H9 (cell line): ENCODE data around the gene SERBP1. TPM values are rescaled to one million over a fixed set of nuclear protein-coding genes. Genes with fewer than 3 reads are reported as not detected.

Experiments used
- DNase-seq: peaks from one replicate; pipeline ENCODE4 v3.0.0-alpha.2; 2017
- H2AFZ ChIP-seq: one replicate; pipeline ENCODE4 v1.6.1; 2013; ENCODE audit warnings: mild to moderate bottlenecking, low read length, control low read depth, moderate library complexity
- H2AK5ac ChIP-seq: 2 replicates; pipeline ENCODE4 v1.6.1; 2013; ENCODE audit warnings: low read length, control low read depth, mixed read lengths; ENCODE audit not compliant: insufficient read length
- H2BK120ac ChIP-seq: one replicate; pipeline ENCODE4 v1.6.1; 2013; ENCODE audit warnings: low read depth, mild to moderate bottlenecking, low read length, control low read depth, inconsistent platforms; ENCODE audit not compliant: poor library complexity, severe bottlenecking
- H2BK12ac ChIP-seq: 2 replicates; pipeline ENCODE4 v1.6.1; 2013; ENCODE audit warnings: low read length, control low read depth, mixed read lengths, low read depth; ENCODE audit not compliant: insufficient read length
- H2BK15ac ChIP-seq: 2 replicates; pipeline ENCODE4 v1.6.1; 2013; ENCODE audit warnings: low read depth, low read length, control low read depth
- H2BK20ac ChIP-seq: one replicate; pipeline ENCODE4 v1.6.1; 2013; ENCODE audit warnings: low read depth, mild to moderate bottlenecking, low read length, control low read depth, inconsistent platforms; ENCODE audit not compliant: poor library complexity, severe bottlenecking
- H2BK5ac ChIP-seq: 2 replicates; pipeline ENCODE4 v1.6.1; 2013; ENCODE audit warnings: low read length, control low read depth, mixed read lengths; ENCODE audit not compliant: insufficient read length
- H3K14ac ChIP-seq: 2 replicates; pipeline ENCODE4 v1.6.1; 2013; ENCODE audit warnings: low read length, control low read depth; ENCODE audit not compliant: insufficient read depth
- H3K18ac ChIP-seq: 2 replicates; pipeline ENCODE4 v1.6.1; 2013; ENCODE audit warnings: low read depth, mild to moderate bottlenecking, mixed read lengths, low read length, control low read depth; ENCODE audit not compliant: insufficient read length
- H3K23ac ChIP-seq: 2 replicates; pipeline ENCODE4 v1.6.1; 2013; ENCODE audit warnings: low read length, control low read depth, mixed read lengths, low read depth; ENCODE audit not compliant: insufficient read length
- H3K23me2 ChIP-seq: 2 replicates; pipeline ENCODE4 v1.6.1; 2013; ENCODE audit warnings: low read depth, mild to moderate bottlenecking, mixed read lengths, low read length, control low read depth; ENCODE audit not compliant: insufficient read length, poor library complexity, severe bottlenecking
- H3K27ac ChIP-seq: 2 replicates; pipeline ENCODE4 v1.5.1; 2013; ENCODE audit warnings: low read length, control low read depth, mixed read lengths, low read depth; ENCODE audit not compliant: insufficient read length
- H3K27me3 ChIP-seq: 2 replicates; pipeline ENCODE4 v1.6.1; 2013; ENCODE audit warnings: low read length, control low read depth, inconsistent platforms; ENCODE audit not compliant: insufficient read depth
- H3K4ac ChIP-seq: 2 replicates; pipeline ENCODE4 v1.6.1; 2013; ENCODE audit warnings: low read depth, mild to moderate bottlenecking, control low read depth, inconsistent platforms, low read length, moderate library complexity
- H3K4me1 ChIP-seq: 2 replicates; pipeline ENCODE4 v1.6.1; 2013; ENCODE audit warnings: low read length, control low read depth, inconsistent platforms; ENCODE audit not compliant: insufficient read depth
- H3K4me2 ChIP-seq: 2 replicates; pipeline ENCODE4 v1.6.1; 2013; ENCODE audit warnings: low read length, control low read depth, mixed read lengths; ENCODE audit not compliant: insufficient read length, insufficient read depth
- H3K56ac ChIP-seq: 2 replicates; pipeline ENCODE4 v1.6.1; 2013; ENCODE audit warnings: low read depth, mild to moderate bottlenecking, mixed read lengths, low read length, control low read depth; ENCODE audit not compliant: insufficient read length
- H3K79me1 ChIP-seq: 2 replicates; pipeline ENCODE4 v1.6.1; 2013; ENCODE audit warnings: low read depth, mild to moderate bottlenecking, moderate library complexity, low read length, control low read depth, inconsistent platforms; ENCODE audit not compliant: insufficient read depth, poor library complexity, severe bottlenecking
- H3K79me2 ChIP-seq: 2 replicates; pipeline ENCODE4 v1.6.1; 2013; ENCODE audit warnings: low read length, control low read depth, inconsistent platforms; ENCODE audit not compliant: insufficient read depth
- H3K9ac ChIP-seq: 2 replicates; pipeline ENCODE4 v1.6.1; 2013; ENCODE audit warnings: low read length, control low read depth, mixed read lengths; ENCODE audit not compliant: insufficient read length; ENCODE audit errors: extremely low read depth
- H3K9me3 ChIP-seq: one replicate; pipeline ENCODE4 v1.6.1; 2013; ENCODE audit warnings: low read depth, low read length, inconsistent platforms; ENCODE audit not compliant: control insufficient read depth
- H3T11ph ChIP-seq: one replicate; pipeline ENCODE4 v1.6.1; 2013; ENCODE audit warnings: mild to moderate bottlenecking, low read length, control low read depth, inconsistent platforms
- H4K20me1 ChIP-seq: one replicate; pipeline ENCODE4 v1.6.1; 2013; ENCODE audit not compliant: control insufficient read depth, insufficient read length, insufficient read depth
- H4K5ac ChIP-seq: 2 replicates; pipeline ENCODE4 v1.6.1; 2013; ENCODE audit warnings: low read depth, mild to moderate bottlenecking, mixed read lengths, low read length, control low read depth; ENCODE audit not compliant: insufficient read length
- H4K8ac ChIP-seq: replicated peaks from 2 replicates; pipeline ENCODE4 v1.6.1; 2013; ENCODE audit warnings: low read length, control low read depth, mixed read lengths, low read depth; ENCODE audit not compliant: insufficient read length
- H4K91ac ChIP-seq: 2 replicates; pipeline ENCODE4 v1.6.1; 2013; ENCODE audit warnings: low read depth, mild to moderate bottlenecking, moderate library complexity, mixed read lengths, low read length, control low read depth; ENCODE audit not compliant: insufficient read length
- H3K27ac Mint-ChIP-seq, 3 experiments: 2 replicates in 2 of 3; 3 replicates in 1 of 3; pipeline ENCODE4 v1.8.0; 2020 to 2021; ENCODE audit warnings: mixed read lengths in 3 of 3, mild to moderate bottlenecking in 1 of 3, moderate library complexity in 1 of 3
- H3K27me3 Mint-ChIP-seq: 2 replicates; pipeline ENCODE4 v1.8.0; 2021; ENCODE audit warnings: low read depth, mild to moderate bottlenecking, moderate library complexity, mixed read lengths
- H3K36me3 Mint-ChIP-seq, 3 experiments: 2 replicates in 2 of 3; 3 replicates in 1 of 3; pipeline ENCODE4 v1.8.0; 2020 to 2021; ENCODE audit warnings: low read depth in 3 of 3, mixed read lengths in 3 of 3; ENCODE audit not compliant: insufficient read depth in 1 of 3
- H3K4me1 Mint-ChIP-seq, 2 experiments: 2 replicates each; pipeline ENCODE4 v1.8.0; 2020; ENCODE audit warnings: mixed read lengths in 2 of 2
- H3K4me3 Mint-ChIP-seq, 2 experiments: 2 replicates in 1 of 2; 3 replicates in 1 of 2; pipeline ENCODE4 v1.8.0; 2020 to 2021; ENCODE audit warnings: mild to moderate bottlenecking in 2 of 2, mixed read lengths in 2 of 2, moderate library complexity in 1 of 2
- H3K9me3 Mint-ChIP-seq, 2 experiments: 2 replicates in 1 of 2; 3 replicates in 1 of 2; pipeline ENCODE4 v1.8.0; 2020; ENCODE audit warnings: mild to moderate bottlenecking in 2 of 2, mixed read lengths in 2 of 2, moderate library complexity in 1 of 2
- WGBS: extraction: QIAGEN DNeasy Blood & Tissue Kit; methylation state at CpG from one replicate; pipeline ENCODE4 v1.1.7; 2013; ENCODE audit warnings: missing lambda C conversion rate, low lambda C conversion rate, mixed read lengths; ENCODE audit not compliant: insufficient read length; ENCODE audit errors: extremely low coverage; 5-methylcytosine and 5-hydroxymethylcytosine counted together
- total RNA-seq: library from RNA; stranded (reverse); gene quantifications from 2 replicates; pipeline ENCODE4 v1.2.1, GENCODE V29; 2021
- TF ChIP-seq, protein P1 (sequence below): fragments of 200-600 bp; sonication (generic); conservative IDR thresholded peaks from 3 replicates; pipeline ENCODE4 v1.8.0; 2021; ENCODE audit warnings: antibody characterized with exemption, mild to moderate bottlenecking

Gene SERBP1
- total RNA-seq, 1 experiment from 2014 or later = 495 TPM

DNA sequence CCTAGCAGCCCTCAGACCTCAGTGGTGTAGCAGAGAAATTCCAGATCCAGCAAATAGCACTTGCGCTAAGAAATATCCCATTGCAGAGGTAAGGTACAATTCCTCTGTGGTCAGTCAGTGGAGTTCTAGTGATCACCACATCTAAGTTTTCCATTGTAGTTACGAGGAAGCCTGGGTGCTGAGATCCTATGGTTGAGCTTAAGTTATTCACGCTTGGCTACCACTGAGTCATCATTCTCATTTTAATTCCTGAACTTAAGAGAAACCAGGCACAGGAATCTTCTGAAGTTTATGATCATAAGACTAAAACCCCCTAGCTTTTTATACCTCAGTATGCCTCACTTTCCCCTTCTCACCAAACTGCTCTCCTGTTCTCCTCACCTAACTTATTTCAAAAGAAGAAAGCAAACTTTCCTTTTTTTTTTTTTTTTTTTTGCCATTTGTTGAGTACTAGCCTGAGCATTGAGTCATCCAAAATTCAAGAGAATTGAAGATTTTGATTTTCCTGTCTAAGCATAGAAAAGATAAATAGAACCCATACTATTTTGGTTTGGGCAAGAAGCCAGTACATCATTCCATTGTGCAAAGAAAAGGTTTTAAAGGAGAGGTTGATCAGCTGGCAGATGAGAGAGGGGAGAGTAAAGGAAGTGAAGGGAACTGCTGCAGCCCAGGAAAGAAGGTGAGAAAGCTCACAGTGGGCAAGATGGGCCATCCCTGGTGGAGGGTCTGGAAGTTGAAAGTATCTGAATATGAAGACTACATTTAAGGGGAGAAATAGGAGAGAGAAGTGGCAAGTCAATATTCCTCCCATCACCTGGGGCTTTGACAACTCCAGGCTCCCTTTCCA lies 39.9 kb downstream of the SERBP1 start:
- peaks cover 10 to 13% (median 12%) of the 10 kb centered on the region in 3 experiments for H3K36me3 Mint-ChIP-seq
- Histone ChIP-seq H3K23ac (no peak overlapping the region), H4K20me1 (no peaks in the 10 kb centered on the region), H3K9me3 (peaks cover 2% of the 10 kb centered on the region), H3K4ac (no peak overlapping the region), H2BK12ac (no peak overlapping the region), H3T11ph (no peak overlapping the region), H4K5ac (no peak overlapping the region), H3K4me2 (peak overlapping the region; percentile 34), H3K9ac (no peak overlapping the region), H2BK120ac (no peak overlapping the region), H2AK5ac (no peak overlapping the region), H3K27me3 (no peaks in the 10 kb centered on the region), H3K27ac (no peak overlapping the region), H3K79me2 (no peaks in the 10 kb centered on the region), H4K8ac (no peak overlapping the region), H3K56ac (no peak overlapping the region), H2AFZ (no peak overlapping the region), H3K18ac (no peak overlapping the region), H3K14ac (no peak overlapping the region), H4K91ac (no peak overlapping the region), H3K4me1 (peaks cover 6% of the 10 kb centered on the region), H2BK5ac (no peak overlapping the region), H2BK20ac (no peak overlapping the region), H3K79me1 (no peaks in the 10 kb centered on the region), H3K23me2 (no peaks in the 10 kb centered on the region), H2BK15ac (no peak overlapping the region)
- H3K27me3 Mint-ChIP-seq = no peaks in the 10 kb centered on the region
- TF ChIP-seq, protein P1, sequence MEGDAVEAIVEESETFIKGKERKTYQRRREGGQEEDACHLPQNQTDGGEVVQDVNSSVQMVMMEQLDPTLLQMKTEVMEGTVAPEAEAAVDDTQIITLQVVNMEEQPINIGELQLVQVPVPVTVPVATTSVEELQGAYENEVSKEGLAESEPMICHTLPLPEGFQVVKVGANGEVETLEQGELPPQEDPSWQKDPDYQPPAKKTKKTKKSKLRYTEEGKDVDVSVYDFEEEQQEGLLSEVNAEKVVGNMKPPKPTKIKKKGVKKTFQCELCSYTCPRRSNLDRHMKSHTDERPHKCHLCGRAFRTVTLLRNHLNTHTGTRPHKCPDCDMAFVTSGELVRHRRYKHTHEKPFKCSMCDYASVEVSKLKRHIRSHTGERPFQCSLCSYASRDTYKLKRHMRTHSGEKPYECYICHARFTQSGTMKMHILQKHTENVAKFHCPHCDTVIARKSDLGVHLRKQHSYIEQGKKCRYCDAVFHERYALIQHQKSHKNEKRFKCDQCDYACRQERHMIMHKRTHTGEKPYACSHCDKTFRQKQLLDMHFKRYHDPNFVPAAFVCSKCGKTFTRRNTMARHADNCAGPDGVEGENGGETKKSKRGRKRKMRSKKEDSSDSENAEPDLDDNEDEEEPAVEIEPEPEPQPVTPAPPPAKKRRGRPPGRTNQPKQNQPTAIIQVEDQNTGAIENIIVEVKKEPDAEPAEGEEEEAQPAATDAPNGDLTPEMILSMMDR = no peak
- DNase-seq = no peak
- peaks cover 8 to 10% of the 10 kb centered on the region in 2 experiments; a peak in 4 of 5 replicates for H3K9me3 Mint-ChIP-seq
- no peak overlapping the region; a peak in 2 of 5 replicates for H3K4me3 Mint-ChIP-seq
- no CpG with 5 or more reads among the region's 3 CpGs for WGBS
- H3K27ac Mint-ChIP-seq = peak overlapping the region in 1 of 3 experiments; percentile 23; a peak in 2 of 7 replicates
- peaks cover 24 to 32% of the 10 kb centered on the region in 2 experiments for H3K4me1 Mint-ChIP-seq
